ENCODE results near the gene CRACR2A. TPM values are rescaled to one million over a fixed set of nuclear protein-coding genes. Genes with fewer than 3 reads are reported as not detected.

The CRACR2A gene
- polyA plus RNA-seq, 1 donor from 2014 or later: 2.1 TPM

GRCh38 chr12:3662521-3662921 lies 90.4 kb downstream of the CRACR2A start:
- H3K4me3 ChIP-seq (ENCODE audit: low read length): no peak overlapping the region
- no peak overlapping the region for H2AFZ ChIP-seq (ENCODE audit: low read depth, low read length)
- no peaks in the 10 kb centered on the region for H3K9me2 ChIP-seq (ENCODE audit: insufficient read depth, low read length)
- no peaks in the 10 kb centered on the region for H3K36me3 ChIP-seq (ENCODE audit: insufficient read depth, low read length)
- no peaks in the 10 kb centered on the region for H3K79me2 ChIP-seq (replicated peaks; ENCODE audit: insufficient read depth, low read length)
- H3K27ac ChIP-seq (ENCODE audit: low read length): no peak overlapping the region
- no peaks in the 10 kb centered on the region for H3K27me3 ChIP-seq (ENCODE audit: insufficient read depth, low read depth, low read length)
- no peaks in the 10 kb centered on the region for H3F3A ChIP-seq (ENCODE audit: insufficient read depth, low read length, poor library complexity, severe bottlenecking)
- no peak for TF ChIP-seq TAF1 (IDR thresholded peaks at IDR 0.05; ENCODE audit: low read depth)
- TF ChIP-seq, protein P1, sequence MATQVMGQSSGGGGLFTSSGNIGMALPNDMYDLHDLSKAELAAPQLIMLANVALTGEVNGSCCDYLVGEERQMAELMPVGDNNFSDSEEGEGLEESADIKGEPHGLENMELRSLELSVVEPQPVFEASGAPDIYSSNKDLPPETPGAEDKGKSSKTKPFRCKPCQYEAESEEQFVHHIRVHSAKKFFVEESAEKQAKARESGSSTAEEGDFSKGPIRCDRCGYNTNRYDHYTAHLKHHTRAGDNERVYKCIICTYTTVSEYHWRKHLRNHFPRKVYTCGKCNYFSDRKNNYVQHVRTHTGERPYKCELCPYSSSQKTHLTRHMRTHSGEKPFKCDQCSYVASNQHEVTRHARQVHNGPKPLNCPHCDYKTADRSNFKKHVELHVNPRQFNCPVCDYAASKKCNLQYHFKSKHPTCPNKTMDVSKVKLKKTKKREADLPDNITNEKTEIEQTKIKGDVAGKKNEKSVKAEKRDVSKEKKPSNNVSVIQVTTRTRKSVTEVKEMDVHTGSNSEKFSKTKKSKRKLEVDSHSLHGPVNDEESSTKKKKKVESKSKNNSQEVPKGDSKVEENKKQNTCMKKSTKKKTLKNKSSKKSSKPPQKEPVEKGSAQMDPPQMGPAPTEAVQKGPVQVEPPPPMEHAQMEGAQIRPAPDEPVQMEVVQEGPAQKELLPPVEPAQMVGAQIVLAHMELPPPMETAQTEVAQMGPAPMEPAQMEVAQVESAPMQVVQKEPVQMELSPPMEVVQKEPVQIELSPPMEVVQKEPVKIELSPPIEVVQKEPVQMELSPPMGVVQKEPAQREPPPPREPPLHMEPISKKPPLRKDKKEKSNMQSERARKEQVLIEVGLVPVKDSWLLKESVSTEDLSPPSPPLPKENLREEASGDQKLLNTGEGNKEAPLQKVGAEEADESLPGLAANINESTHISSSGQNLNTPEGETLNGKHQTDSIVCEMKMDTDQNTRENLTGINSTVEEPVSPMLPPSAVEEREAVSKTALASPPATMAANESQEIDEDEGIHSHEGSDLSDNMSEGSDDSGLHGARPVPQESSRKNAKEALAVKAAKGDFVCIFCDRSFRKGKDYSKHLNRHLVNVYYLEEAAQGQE (IDR thresholded peaks at IDR 0.05; ENCODE audit: borderline replicate concordance): no peak
- no peak for TF ChIP-seq CTCF (IDR thresholded peaks at IDR 0.05; ENCODE audit: poor library complexity, severe bottlenecking)
- TF ChIP-seq EZH2 (IDR thresholded peaks at IDR 0.05; ENCODE audit: borderline replicate concordance, insufficient read depth, low read length, poor library complexity, severe bottlenecking): no peak
- no peak for TF ChIP-seq POLR2AphosphoS5 (IDR thresholded peaks at IDR 0.05)
- TF ChIP-seq SMC3 (conservative IDR thresholded peaks at IDR 0.05; ENCODE audit: poor library complexity): no peak
- no peak for TF ChIP-seq MXI1 (conservative IDR thresholded peaks at IDR 0.05; ENCODE audit: poor library complexity, severe bottlenecking)
- no peak for TF ChIP-seq RAD21 (conservative IDR thresholded peaks at IDR 0.05)
- TF ChIP-seq EP300 (conservative IDR thresholded peaks at IDR 0.05; ENCODE audit: poor library complexity, severe bottlenecking): no peak
- no peak overlapping the region for H3K9ac ChIP-seq (ENCODE audit: low read length)
- no peaks in the 10 kb centered on the region for H3K9me3 ChIP-seq (ENCODE audit: low read length)
- no peaks in the 10 kb centered on the region for H4K20me1 ChIP-seq (ENCODE audit: insufficient read depth)
- H3K4me2 ChIP-seq (ENCODE audit: low read length): no peak overlapping the region

DNA sequence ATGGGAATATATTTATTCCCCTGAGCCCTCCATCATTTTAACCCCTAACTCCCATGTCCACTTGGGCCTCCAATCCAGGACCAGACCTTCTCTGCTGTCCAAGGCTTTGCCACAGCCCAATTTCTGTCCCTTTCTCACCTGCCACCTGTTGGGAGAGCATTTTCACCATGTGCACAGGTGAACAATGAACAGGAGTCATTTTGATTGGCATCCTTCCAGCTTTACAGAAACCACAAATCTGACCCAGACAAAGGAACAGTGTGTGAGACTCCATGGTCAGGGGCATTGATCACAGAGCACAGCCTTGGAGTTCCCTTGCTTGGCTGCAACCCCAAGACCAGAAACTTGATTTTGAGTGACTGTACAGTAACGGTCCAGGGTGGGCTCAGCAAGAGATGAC lies 91.9 kb downstream of the CRACR2A start:
- no peaks in the 10 kb centered on the region for H3K9me2 ChIP-seq (ENCODE audit: insufficient read depth, low read length)
- no peaks in the 10 kb centered on the region for H3K9me3 ChIP-seq (ENCODE audit: low read length)
- no peak for TF ChIP-seq RAD21 (conservative IDR thresholded peaks at IDR 0.05)
- no peaks in the 10 kb centered on the region for H3K27me3 ChIP-seq (ENCODE audit: insufficient read depth, low read depth, low read length)
- no peak overlapping the region for H3K27ac ChIP-seq (ENCODE audit: low read length)
- H3K4me3 ChIP-seq (ENCODE audit: low read length): no peak overlapping the region
- H3K36me3 ChIP-seq (ENCODE audit: insufficient read depth, low read length): no peaks in the 10 kb centered on the region
- H3K4me2 ChIP-seq (ENCODE audit: low read length): no peak overlapping the region
- H4K20me1 ChIP-seq (ENCODE audit: insufficient read depth): no peaks in the 10 kb centered on the region
- H3K79me2 ChIP-seq (replicated peaks; ENCODE audit: insufficient read depth, low read length): no peaks in the 10 kb centered on the region
- H2AFZ ChIP-seq (ENCODE audit: low read depth, low read length): no peak overlapping the region
- no peaks in the 10 kb centered on the region for H3F3A ChIP-seq (ENCODE audit: insufficient read depth, low read length, poor library complexity, severe bottlenecking)
- H3K9ac ChIP-seq (ENCODE audit: low read length): no peak overlapping the region

All from neural cell (in vitro differentiated cells).